Measurements from ENCODE around the gene COL6A5. TPM values are rescaled to one million over a fixed set of nuclear protein-coding genes. Genes with fewer than 3 reads are reported as not detected.
A peak's percentile ranks its signal among the peaks of the same experiment; 100 is the strongest.

COL6A5 gene
- total RNA-seq, 1 experiment from 2014 or later = not detected

GRCh38 chr3:130316169-130316568, 29.3 kb upstream of the COL6A5 start:
- ChIA-PET POLR2A (ENCODE audit: unreplicated experiment) (interaction anchor here (0.6 kb wide), 1 partner anchor 698 kb away, joined by 4 read pairs; no protein-coding TSS in a partner anchor), CTCF (no interaction called here)
- H3K79me2 ChIP-seq (ENCODE audit: low read length) = no peaks in the 10 kb centered on the region
- no peaks in the 10 kb centered on the region for H3F3A ChIP-seq (ENCODE audit: low read length, unreplicated experiment)
- no peak overlapping the region for H3K4me2 ChIP-seq (ENCODE audit: low read length)
- no peaks in the 10 kb centered on the region for H3K9me2 ChIP-seq (replicated peaks; ENCODE audit: low read length)
- H3K9me3 ChIP-seq (ENCODE audit: low read length) = no peaks in the 10 kb centered on the region
- H4K20me1 ChIP-seq (ENCODE audit: low read length) = no peaks in the 10 kb centered on the region
- no peak for TF ChIP-seq EZH2phosphoT487 (IDR thresholded peaks at IDR 0.05; ENCODE audit: borderline replicate concordance, low read length)
- BruUV-seq (replicated peaks) = no TSS peak
- H3K9ac ChIP-seq (ENCODE audit: low read length) = no peak overlapping the region
- no peaks in the 10 kb centered on the region for H3K36me3 ChIP-seq (ENCODE audit: low read depth, low read length)
- H3K27me3 ChIP-seq (ENCODE audit: low read length) = peaks cover 13% of the 10 kb centered on the region; the same call in 1 of the 2 replicates
- H3K27ac ChIP-seq (ENCODE audit: low read length) = no peak overlapping the region
- ATAC-seq = no peak
- no peak for DNase-seq
- no peaks in the 10 kb centered on the region for H3K4me1 ChIP-seq (ENCODE audit: insufficient read depth, low read length)
- intact Hi-C loops (cut with micrococcal nuclease) = no loop called here
- no peak overlapping the region for H3K4me3 ChIP-seq (ENCODE audit: low read length)
- H2AFZ ChIP-seq (ENCODE audit: low read length) = no peak overlapping the region

GRCh38 chr3:130323503-130323902, 22.0 kb upstream of the COL6A5 start:
- no peaks in the 10 kb centered on the region for H3K79me2 ChIP-seq (ENCODE audit: low read length)
- intact Hi-C loops (cut with micrococcal nuclease) = no loop called here
- H2AFZ ChIP-seq (ENCODE audit: low read length) = no peak overlapping the region
- no peaks in the 10 kb centered on the region for H3F3A ChIP-seq (ENCODE audit: low read length, unreplicated experiment)
- no peaks in the 10 kb centered on the region for H3K9me3 ChIP-seq (ENCODE audit: low read length)
- CTCF ChIA-PET = no interaction called here
- no peak overlapping the region for H3K27ac ChIP-seq (ENCODE audit: low read length)
- no peaks in the 10 kb centered on the region for H3K36me3 ChIP-seq (ENCODE audit: low read depth, low read length)
- peaks cover 15% of the 10 kb centered on the region; the same call in 1 of the 2 replicates for H3K27me3 ChIP-seq (ENCODE audit: low read length)
- BruUV-seq (replicated peaks) = no TSS peak
- DNase-seq (peak; percentile 33), ATAC-seq (no peak)
- no peak overlapping the region for H3K4me3 ChIP-seq (ENCODE audit: low read length)
- no peaks in the 10 kb centered on the region for H3K9me2 ChIP-seq (replicated peaks; ENCODE audit: low read length)
- no peak overlapping the region for H3K9ac ChIP-seq (ENCODE audit: low read length)
- no peaks in the 10 kb centered on the region for H4K20me1 ChIP-seq (ENCODE audit: low read length)
- H3K4me1 ChIP-seq (ENCODE audit: insufficient read depth, low read length) = no peaks in the 10 kb centered on the region
- TF ChIP-seq, protein P1, sequence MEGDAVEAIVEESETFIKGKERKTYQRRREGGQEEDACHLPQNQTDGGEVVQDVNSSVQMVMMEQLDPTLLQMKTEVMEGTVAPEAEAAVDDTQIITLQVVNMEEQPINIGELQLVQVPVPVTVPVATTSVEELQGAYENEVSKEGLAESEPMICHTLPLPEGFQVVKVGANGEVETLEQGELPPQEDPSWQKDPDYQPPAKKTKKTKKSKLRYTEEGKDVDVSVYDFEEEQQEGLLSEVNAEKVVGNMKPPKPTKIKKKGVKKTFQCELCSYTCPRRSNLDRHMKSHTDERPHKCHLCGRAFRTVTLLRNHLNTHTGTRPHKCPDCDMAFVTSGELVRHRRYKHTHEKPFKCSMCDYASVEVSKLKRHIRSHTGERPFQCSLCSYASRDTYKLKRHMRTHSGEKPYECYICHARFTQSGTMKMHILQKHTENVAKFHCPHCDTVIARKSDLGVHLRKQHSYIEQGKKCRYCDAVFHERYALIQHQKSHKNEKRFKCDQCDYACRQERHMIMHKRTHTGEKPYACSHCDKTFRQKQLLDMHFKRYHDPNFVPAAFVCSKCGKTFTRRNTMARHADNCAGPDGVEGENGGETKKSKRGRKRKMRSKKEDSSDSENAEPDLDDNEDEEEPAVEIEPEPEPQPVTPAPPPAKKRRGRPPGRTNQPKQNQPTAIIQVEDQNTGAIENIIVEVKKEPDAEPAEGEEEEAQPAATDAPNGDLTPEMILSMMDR (conservative IDR thresholded peaks at IDR 0.05; ENCODE audit: low read depth, low read length) = no peak
- TF ChIP-seq EZH2phosphoT487 (IDR thresholded peaks at IDR 0.05; ENCODE audit: borderline replicate concordance, low read length) (no peak), EZH2 (IDR thresholded peaks at IDR 0.05; ENCODE audit: low read length, unreplicated experiment) (no peak)
- POLR2A ChIA-PET (ENCODE audit: unreplicated experiment) = no interaction called here
- no peak overlapping the region for H3K4me2 ChIP-seq (ENCODE audit: low read length)

DNA sequence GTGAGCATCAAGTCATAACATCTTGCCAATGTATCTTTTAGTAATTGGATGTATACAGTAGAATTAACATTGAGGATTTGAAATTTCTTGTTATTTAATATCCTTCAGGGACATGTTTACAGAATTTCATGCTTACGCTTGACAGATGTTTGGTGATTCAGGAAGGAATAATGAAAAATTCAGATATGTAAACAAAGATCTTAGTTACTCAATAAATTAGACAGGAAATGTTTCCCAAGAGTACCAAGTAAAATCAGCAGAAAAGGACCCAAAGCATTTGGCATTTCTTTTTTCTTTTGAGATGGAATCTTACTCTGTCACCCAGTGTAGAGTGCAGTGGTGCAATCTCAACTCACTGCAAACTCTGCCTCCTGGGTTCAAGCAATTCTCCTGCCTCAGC, 4.7 kb upstream of the COL6A5 start:
- ChIA-PET POLR2A (ENCODE audit: unreplicated experiment) (no interaction called here), CTCF (no interaction called here)
- TF ChIP-seq EZH2phosphoT487 (IDR thresholded peaks at IDR 0.05; ENCODE audit: borderline replicate concordance, low read length) (no peak), EZH2 (IDR thresholded peaks at IDR 0.05; ENCODE audit: low read length, unreplicated experiment) (no peak)
- TF ChIP-seq, protein P1 (conservative IDR thresholded peaks at IDR 0.05; ENCODE audit: low read depth, low read length) = no peak
- no peaks in the 10 kb centered on the region for H3K9me2 ChIP-seq (replicated peaks; ENCODE audit: low read length)
- H3K4me3 ChIP-seq (ENCODE audit: low read length) = no peak overlapping the region
- ATAC-seq = no peak
- no peak overlapping the region for H3K4me2 ChIP-seq (ENCODE audit: low read length)
- H3K4me1 ChIP-seq (ENCODE audit: insufficient read depth, low read length) = no peaks in the 10 kb centered on the region
- H4K20me1 ChIP-seq (ENCODE audit: low read length) = no peaks in the 10 kb centered on the region
- no peaks in the 10 kb centered on the region for H3F3A ChIP-seq (ENCODE audit: low read length, unreplicated experiment)
- H3K27ac ChIP-seq (ENCODE audit: low read length) = no peak overlapping the region
- H3K9me3 ChIP-seq (ENCODE audit: low read length) = no peaks in the 10 kb centered on the region
- no peak overlapping the region for H2AFZ ChIP-seq (ENCODE audit: low read length)
- no TSS peak for BruUV-seq (replicated peaks)
- no peaks in the 10 kb centered on the region for H3K36me3 ChIP-seq (ENCODE audit: low read depth, low read length)
- H3K27me3 ChIP-seq (ENCODE audit: low read length) = peaks cover 16% of the 10 kb centered on the region
- H3K9ac ChIP-seq (ENCODE audit: low read length) = no peak overlapping the region
- H3K79me2 ChIP-seq (ENCODE audit: low read length) = no peaks in the 10 kb centered on the region
- DNase-seq = no peak
- intact Hi-C loops (cut with micrococcal nuclease) = no loop called here

All from PC-3 (cell line).